Fibroblast of skin of right quadriceps (primary cell): Measurements from ENCODE around the gene CSN3.

Experiments
- DNase-seq: peaks from one replicate; pipeline ENCODE4 v3.0.0-alpha.2; 2013

CSN3 gene

DNA sequence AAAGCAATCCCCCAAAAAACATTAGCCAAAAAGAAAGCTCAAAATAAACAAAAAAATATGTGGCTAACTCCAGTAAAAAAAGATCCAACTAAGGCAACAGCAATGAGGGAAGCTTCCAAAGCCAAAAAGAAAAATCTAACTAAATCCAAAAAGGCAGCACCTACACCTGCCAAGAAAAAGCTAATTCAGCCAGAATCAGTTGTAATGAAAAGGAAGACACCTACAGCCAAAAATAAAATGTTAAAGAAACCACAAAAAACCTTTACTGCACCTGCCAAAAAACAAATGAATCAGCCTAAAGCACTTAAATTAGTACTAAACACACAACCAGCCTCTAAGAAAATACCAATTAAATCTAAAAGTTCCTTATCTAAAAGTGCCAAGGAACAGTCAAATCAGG, 55.2 kb downstream of the CSN3 start:
- no peak for DNase-seq

GRCh38 chr4:70298051-70298450, 55.7 kb downstream of the CSN3 start:
- no peak for DNase-seq

- no peak for DNase-seq
These were observed 57.2 kb downstream of the CSN3 start for GRCh38 chr4:70299643-70300042.

- no peak for DNase-seq
These were observed 57.8 kb downstream of the CSN3 start for GRCh38 chr4:70300215-70300614.
